Measurements from ENCODE around the gene MBNL2.

DNA sequence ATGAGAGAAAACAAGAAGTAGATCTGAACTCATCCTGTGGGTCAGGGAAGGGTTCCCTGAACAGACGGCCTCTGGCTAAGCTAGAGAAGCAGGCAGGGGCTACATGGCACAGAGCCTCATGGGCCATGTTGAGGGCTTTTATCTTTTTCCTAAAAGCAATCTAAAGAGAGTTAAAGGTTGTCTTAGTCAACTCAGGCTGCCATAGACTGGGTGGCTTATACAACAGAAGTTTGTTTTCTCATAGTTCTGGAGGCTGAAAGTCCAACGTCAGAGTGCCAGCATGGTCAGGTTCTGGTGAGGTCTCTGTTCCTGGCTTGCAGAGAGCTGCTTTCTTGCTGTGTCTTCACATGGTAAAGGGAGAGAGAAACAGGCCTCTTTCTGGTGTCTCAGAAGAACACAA lies 2.9 kb upstream of the MBNL2 start:
- TF ChIP-seq, protein P1, sequence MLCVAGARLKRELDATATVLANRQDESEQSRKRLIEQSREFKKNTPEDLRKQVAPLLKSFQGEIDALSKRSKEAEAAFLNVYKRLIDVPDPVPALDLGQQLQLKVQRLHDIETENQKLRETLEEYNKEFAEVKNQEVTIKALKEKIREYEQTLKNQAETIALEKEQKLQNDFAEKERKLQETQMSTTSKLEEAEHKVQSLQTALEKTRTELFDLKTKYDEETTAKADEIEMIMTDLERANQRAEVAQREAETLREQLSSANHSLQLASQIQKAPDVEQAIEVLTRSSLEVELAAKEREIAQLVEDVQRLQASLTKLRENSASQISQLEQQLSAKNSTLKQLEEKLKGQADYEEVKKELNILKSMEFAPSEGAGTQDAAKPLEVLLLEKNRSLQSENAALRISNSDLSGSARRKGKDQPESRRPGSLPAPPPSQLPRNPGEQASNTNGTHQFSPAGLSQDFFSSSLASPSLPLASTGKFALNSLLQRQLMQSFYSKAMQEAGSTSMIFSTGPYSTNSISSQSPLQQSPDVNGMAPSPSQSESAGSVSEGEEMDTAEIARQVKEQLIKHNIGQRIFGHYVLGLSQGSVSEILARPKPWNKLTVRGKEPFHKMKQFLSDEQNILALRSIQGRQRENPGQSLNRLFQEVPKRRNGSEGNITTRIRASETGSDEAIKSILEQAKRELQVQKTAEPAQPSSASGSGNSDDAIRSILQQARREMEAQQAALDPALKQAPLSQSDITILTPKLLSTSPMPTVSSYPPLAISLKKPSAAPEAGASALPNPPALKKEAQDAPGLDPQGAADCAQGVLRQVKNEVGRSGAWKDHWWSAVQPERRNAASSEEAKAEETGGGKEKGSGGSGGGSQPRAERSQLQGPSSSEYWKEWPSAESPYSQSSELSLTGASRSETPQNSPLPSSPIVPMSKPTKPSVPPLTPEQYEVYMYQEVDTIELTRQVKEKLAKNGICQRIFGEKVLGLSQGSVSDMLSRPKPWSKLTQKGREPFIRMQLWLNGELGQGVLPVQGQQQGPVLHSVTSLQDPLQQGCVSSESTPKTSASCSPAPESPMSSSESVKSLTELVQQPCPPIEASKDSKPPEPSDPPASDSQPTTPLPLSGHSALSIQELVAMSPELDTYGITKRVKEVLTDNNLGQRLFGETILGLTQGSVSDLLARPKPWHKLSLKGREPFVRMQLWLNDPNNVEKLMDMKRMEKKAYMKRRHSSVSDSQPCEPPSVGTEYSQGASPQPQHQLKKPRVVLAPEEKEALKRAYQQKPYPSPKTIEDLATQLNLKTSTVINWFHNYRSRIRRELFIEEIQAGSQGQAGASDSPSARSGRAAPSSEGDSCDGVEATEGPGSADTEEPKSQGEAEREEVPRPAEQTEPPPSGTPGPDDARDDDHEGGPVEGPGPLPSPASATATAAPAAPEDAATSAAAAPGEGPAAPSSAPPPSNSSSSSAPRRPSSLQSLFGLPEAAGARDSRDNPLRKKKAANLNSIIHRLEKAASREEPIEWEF (IDR thresholded peaks at IDR 0.05; ENCODE audit: insufficient replicate concordance, low read depth, low read length), result no peak
- TF ChIP-seq CBX5 (IDR thresholded peaks at IDR 0.05; ENCODE audit: low read depth) (no peak), NR2C2 (IDR thresholded peaks at IDR 0.05; ENCODE audit: borderline replicate concordance, control insufficient read depth, insufficient read length, low read depth) (no peak), DPF2 (IDR thresholded peaks at IDR 0.05) (no peak), RFX5 (IDR thresholded peaks at IDR 0.05; ENCODE audit: low read depth, low read length) (no peak), CHD2 (IDR thresholded peaks at IDR 0.05; ENCODE audit: borderline replicate concordance, low read depth, low read length) (no peak), CBFB (IDR thresholded peaks at IDR 0.05; ENCODE audit: low read depth) (no peak), EZH2 (IDR thresholded peaks at IDR 0.05; ENCODE audit: borderline replicate concordance, control insufficient read depth, low read depth, low read length) (no peak)
- TF ChIP-seq, protein P2, sequence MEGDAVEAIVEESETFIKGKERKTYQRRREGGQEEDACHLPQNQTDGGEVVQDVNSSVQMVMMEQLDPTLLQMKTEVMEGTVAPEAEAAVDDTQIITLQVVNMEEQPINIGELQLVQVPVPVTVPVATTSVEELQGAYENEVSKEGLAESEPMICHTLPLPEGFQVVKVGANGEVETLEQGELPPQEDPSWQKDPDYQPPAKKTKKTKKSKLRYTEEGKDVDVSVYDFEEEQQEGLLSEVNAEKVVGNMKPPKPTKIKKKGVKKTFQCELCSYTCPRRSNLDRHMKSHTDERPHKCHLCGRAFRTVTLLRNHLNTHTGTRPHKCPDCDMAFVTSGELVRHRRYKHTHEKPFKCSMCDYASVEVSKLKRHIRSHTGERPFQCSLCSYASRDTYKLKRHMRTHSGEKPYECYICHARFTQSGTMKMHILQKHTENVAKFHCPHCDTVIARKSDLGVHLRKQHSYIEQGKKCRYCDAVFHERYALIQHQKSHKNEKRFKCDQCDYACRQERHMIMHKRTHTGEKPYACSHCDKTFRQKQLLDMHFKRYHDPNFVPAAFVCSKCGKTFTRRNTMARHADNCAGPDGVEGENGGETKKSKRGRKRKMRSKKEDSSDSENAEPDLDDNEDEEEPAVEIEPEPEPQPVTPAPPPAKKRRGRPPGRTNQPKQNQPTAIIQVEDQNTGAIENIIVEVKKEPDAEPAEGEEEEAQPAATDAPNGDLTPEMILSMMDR (IDR thresholded peaks at IDR 0.05 in 2 of 3, conservative IDR thresholded peaks at IDR 0.05 in 1 of 3; ENCODE audit: control insufficient read depth in 2 of 3, extremely low read depth in 1 of 3, insufficient read depth in 1 of 3, low read depth in 3 of 3, low read length in 3 of 3), result no peak
- TF ChIP-seq, protein P3, sequence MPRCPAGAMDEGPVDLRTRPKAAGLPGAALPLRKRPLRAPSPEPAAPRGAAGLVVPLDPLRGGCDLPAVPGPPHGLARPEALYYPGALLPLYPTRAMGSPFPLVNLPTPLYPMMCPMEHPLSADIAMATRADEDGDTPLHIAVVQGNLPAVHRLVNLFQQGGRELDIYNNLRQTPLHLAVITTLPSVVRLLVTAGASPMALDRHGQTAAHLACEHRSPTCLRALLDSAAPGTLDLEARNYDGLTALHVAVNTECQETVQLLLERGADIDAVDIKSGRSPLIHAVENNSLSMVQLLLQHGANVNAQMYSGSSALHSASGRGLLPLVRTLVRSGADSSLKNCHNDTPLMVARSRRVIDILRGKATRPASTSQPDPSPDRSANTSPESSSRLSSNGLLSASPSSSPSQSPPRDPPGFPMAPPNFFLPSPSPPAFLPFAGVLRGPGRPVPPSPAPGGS (IDR thresholded peaks at IDR 0.05; ENCODE audit: borderline replicate concordance, insufficient read depth, low read depth, low read length, poor library complexity, severe bottlenecking), result no peak
- TF ChIP-seq, protein P4, sequence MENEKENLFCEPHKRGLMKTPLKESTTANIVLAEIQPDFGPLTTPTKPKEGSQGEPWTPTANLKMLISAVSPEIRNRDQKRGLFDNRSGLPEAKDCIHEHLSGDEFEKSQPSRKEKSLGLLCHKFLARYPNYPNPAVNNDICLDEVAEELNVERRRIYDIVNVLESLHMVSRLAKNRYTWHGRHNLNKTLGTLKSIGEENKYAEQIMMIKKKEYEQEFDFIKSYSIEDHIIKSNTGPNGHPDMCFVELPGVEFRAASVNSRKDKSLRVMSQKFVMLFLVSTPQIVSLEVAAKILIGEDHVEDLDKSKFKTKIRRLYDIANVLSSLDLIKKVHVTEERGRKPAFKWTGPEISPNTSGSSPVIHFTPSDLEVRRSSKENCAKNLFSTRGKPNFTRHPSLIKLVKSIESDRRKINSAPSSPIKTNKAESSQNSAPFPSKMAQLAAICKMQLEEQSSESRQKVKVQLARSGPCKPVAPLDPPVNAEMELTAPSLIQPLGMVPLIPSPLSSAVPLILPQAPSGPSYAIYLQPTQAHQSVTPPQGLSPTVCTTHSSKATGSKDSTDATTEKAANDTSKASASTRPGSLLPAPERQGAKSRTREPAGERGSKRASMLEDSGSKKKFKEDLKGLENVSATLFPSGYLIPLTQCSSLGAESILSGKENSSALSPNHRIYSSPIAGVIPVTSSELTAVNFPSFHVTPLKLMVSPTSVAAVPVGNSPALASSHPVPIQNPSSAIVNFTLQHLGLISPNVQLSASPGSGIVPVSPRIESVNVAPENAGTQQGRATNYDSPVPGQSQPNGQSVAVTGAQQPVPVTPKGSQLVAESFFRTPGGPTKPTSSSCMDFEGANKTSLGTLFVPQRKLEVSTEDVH (IDR thresholded peaks at IDR 0.05; ENCODE audit: low read depth, partially characterized antibody), result no peak
- TF ChIP-seq, protein P5, sequence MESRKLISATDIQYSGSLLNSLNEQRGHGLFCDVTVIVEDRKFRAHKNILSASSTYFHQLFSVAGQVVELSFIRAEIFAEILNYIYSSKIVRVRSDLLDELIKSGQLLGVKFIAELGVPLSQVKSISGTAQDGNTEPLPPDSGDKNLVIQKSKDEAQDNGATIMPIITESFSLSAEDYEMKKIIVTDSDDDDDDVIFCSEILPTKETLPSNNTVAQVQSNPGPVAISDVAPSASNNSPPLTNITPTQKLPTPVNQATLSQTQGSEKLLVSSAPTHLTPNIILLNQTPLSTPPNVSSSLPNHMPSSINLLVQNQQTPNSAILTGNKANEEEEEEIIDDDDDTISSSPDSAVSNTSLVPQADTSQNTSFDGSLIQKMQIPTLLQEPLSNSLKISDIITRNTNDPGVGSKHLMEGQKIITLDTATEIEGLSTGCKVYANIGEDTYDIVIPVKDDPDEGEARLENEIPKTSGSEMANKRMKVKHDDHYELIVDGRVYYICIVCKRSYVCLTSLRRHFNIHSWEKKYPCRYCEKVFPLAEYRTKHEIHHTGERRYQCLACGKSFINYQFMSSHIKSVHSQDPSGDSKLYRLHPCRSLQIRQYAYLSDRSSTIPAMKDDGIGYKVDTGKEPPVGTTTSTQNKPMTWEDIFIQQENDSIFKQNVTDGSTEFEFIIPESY (IDR thresholded peaks at IDR 0.05), result no peak
- TF ChIP-seq, protein P6, sequence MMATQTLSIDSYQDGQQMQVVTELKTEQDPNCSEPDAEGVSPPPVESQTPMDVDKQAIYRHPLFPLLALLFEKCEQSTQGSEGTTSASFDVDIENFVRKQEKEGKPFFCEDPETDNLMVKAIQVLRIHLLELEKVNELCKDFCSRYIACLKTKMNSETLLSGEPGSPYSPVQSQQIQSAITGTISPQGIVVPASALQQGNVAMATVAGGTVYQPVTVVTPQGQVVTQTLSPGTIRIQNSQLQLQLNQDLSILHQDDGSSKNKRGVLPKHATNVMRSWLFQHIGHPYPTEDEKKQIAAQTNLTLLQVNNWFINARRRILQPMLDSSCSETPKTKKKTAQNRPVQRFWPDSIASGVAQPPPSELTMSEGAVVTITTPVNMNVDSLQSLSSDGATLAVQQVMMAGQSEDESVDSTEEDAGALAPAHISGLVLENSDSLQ (IDR thresholded peaks at IDR 0.05), result no peak

Measured in GM12878 (cell line).